Heart right ventricle (tissue), 16 donors: Measurements from ENCODE around the gene VPS33A. TPM values are rescaled to one million over a fixed set of nuclear protein-coding genes. Genes with fewer than 3 reads are reported as not detected.

Experiments
- ATAC-seq, 8 donors: fragments of 200-7000 bp; cut with Tn5 transposase; one replicate each; pipeline ENCODE4 v1.9.1; 2020; ENCODE audit warnings: mild to moderate bottlenecking in 8 of 8, moderate library complexity in 8 of 8, moderate number of reproducible peaks in 1 of 8
- DNase-seq, 2 donors: peaks; one replicate each; pipeline ENCODE4 v3.0.0-alpha.2; 2020
- H3K27ac ChIP-seq, 10 donors: fragments of 200-600 bp; sonication (generic) in 2 of 10; one replicate each; pipeline versions ENCODE4 v1.5.0 to v1.8.0; 2020 to 2022; ENCODE audit warnings: mild to moderate bottlenecking in 3 of 10
- H3K27me3 ChIP-seq, 7 donors: fragments of 200-600 bp; one replicate each; pipeline ENCODE4 v1.8.0; 2021 to 2022; ENCODE audit warnings: mild to moderate bottlenecking in 2 of 7
- H3K36me3 ChIP-seq, 9 donors: fragments of 200-600 bp; sonication (generic) in 1 of 9; one replicate each; pipeline versions ENCODE4 v1.5.0 to v1.8.0; 2020 to 2022; ENCODE audit warnings: mild to moderate bottlenecking in 2 of 9
- H3K4me1 ChIP-seq, 9 donors: fragments of 200-600 bp; sonication (generic) in 1 of 9; one replicate each; pipeline versions ENCODE4 v1.5.0 to v1.8.0; 2020 to 2022; ENCODE audit warnings: mild to moderate bottlenecking in 4 of 9
- H3K4me3 ChIP-seq, 10 donors: fragments of 200-600 bp; sonication (generic) in 2 of 10; one replicate each; pipeline versions ENCODE4 v1.5.0 to v1.8.0; 2020 to 2022; ENCODE audit warnings: mild to moderate bottlenecking in 7 of 10, moderate library complexity in 2 of 10
- H3K9me3 ChIP-seq, 11 donors: fragments of 200-600 bp in 10 of 11; sonication (generic) in 2 of 11; one replicate each; pipeline versions ENCODE4 v1.5.0 to v1.8.0; 2013 to 2022; ENCODE audit warnings: mild to moderate bottlenecking in 2 of 11, control low read depth in 1 of 11, moderate library complexity in 1 of 11
- WGBS, 2 donors: extraction: QIAGEN DNeasy Blood & Tissue Kit; methylation state at CpG; one replicate each; pipeline ENCODE4 v1.1.7; 2013; ENCODE audit warnings: inconsistent platforms in 1 of 2; 5-methylcytosine and 5-hydroxymethylcytosine counted together
- intact Hi-C, 10 donors: fragments of 100-400 bp; cut with DNase I; formaldehyde crosslinking; loops; one replicate each; pipeline versions ENCODE4 v1.11.1 to v1.14.2; 2022
- polyA plus RNA-seq, 2 donors: library from polyadenylated mRNA; stranded (reverse); fragments of 200-250 nt; gene quantifications; one replicate each; pipeline ENCODE4 v1.2.3, GENCODE V29; 2013
- total RNA-seq, 10 donors: library from RNA; stranded (reverse); fragmentation: NEBNext Ultra II Directional in 3 of 10; extraction: Animal tissue kit (Norgen Biotek cat#: 25700) in 3 of 10; gene quantifications; one replicate each; pipeline versions ENCODE4 v1.2.1 to v1.2.4, GENCODE V29; 2021 to 2023
- TF ChIP-seq, protein P1 (sequence below), 9 donors: fragments of 200-600 bp; sonication (generic) in 2 of 9; IDR thresholded peaks; one replicate each; pipeline versions ENCODE4 v1.5.0 to v1.8.0; 2021 to 2022; ENCODE audit warnings: antibody characterized with exemption in 9 of 9, mild to moderate bottlenecking in 5 of 9, moderate library complexity in 1 of 9
- donor health status: Arrhythmogenic right ventricular cardiomyopathy.
- donor health status: ischemic (EF 13 %, LVEDD 7.1; RV severe dilation, severe dysfunction).
- donor health status: healthy with polysubstance abuse.
- donor health status: DM: no; HTN: yes; CAD: no.
- donor health status: DM: no; HTN: no; CAD: no.
- donor health status: ischemic (EF 25% LVEDD 6.9; RV normal size, moderate dysfunction).
- donor health status: ischemic (EF 25% LVEDD 5.7; RV mildly dilated, moderate dysfunction).
- donor health status: healthy.
- donor health status: DM: yes; HTN: yes; CAD: no.
- donor health status: Ischemic cardiomyopathy.
- donor health status: ischemic (EF 35%, LVEDD 5.7; RV mildly dilated, moderate dysfunction).
- donor health status: nonischemic (EF 11% LVEDD 7.7; RV severe dilation, severe dysfunction).
- donor health status: DM: yes; HTN: yes; CAD: no.
- donor health status: PGD.
- donor health status: ischemic (EF 29% LVEDD 5.4; RV normal size, mild dysfunction).
- donor health status: nonischemic (EF 23%, LVEDD 6.1; RV moderate dilation, normal function).

VPS33A gene
- total and polyA plus RNA-seq, 12 donors = 4.5 to 17.3 (median 12.3) TPM

DNA sequence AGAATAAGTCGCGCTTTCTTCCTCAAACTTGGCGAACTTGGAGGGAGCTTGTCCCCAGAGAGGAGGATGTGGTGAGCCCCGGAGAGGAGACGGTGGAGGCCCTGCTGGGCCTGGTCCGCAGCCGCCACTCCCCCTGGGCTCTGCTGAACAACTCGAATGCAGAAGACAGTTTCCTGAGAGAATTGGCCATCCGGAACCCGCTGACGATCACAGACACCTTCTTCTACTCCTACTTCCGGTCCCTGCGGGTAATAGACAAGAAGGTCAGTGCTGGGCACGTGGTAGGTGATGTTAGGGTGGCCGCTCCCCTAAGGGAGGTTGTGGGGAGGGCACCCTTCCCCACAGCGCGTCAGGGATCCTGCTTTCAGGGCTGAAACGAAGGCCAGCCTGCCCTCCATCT, 81.8 kb downstream of the VPS33A start:
- DNase-seq (no peak), ATAC-seq (no peak)
- H3K4me1 ChIP-seq = peaks cover 0 to 17% (median 0%) of the 10 kb centered on the region in 9 donors
- TF ChIP-seq, protein P1, sequence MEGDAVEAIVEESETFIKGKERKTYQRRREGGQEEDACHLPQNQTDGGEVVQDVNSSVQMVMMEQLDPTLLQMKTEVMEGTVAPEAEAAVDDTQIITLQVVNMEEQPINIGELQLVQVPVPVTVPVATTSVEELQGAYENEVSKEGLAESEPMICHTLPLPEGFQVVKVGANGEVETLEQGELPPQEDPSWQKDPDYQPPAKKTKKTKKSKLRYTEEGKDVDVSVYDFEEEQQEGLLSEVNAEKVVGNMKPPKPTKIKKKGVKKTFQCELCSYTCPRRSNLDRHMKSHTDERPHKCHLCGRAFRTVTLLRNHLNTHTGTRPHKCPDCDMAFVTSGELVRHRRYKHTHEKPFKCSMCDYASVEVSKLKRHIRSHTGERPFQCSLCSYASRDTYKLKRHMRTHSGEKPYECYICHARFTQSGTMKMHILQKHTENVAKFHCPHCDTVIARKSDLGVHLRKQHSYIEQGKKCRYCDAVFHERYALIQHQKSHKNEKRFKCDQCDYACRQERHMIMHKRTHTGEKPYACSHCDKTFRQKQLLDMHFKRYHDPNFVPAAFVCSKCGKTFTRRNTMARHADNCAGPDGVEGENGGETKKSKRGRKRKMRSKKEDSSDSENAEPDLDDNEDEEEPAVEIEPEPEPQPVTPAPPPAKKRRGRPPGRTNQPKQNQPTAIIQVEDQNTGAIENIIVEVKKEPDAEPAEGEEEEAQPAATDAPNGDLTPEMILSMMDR (IDR thresholded peaks at IDR 0.05) = no peak
- no peak overlapping the region for H3K27ac ChIP-seq
- intact Hi-C loops = loop anchor here in 1 of 10 donors (10.0 kb wide), 1 partner anchor 130 kb away; no protein-coding TSS in a partner anchor
- no peak overlapping the region for H3K4me3 ChIP-seq
- peaks cover 0 to 20% (median 3%) of the 10 kb centered on the region in 7 donors for H3K27me3 ChIP-seq
- 77% methylated on average over 18 of the region's 18 CpGs for WGBS, 2 donors
- H3K9me3 ChIP-seq = no peaks in the 10 kb centered on the region
- H3K36me3 ChIP-seq = no peaks in the 10 kb centered on the region

DNA sequence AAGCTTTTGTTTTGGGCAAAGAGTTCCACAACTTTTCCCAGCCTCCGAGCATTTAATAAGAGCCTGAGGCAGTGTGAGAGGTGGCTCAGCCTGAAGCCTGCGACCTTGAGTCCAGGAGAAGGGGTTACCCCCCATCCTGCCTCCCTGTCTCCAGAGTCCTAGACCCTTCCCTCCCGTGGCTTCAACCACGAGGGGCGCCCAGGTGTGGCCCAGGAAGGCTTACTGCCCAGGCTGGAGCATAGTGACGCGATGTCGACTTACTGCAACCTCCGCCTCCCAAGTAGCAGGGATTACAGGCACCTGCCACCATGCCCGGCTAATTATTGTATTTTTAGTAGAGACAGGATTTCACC, 82.7 kb downstream of the VPS33A start:
- peak in 2 of 8 donors; percentile 9 to 13 for ATAC-seq
- 78 to 91% methylated on average over 10 of the region's 10 CpGs for WGBS, 2 donors

DNA sequence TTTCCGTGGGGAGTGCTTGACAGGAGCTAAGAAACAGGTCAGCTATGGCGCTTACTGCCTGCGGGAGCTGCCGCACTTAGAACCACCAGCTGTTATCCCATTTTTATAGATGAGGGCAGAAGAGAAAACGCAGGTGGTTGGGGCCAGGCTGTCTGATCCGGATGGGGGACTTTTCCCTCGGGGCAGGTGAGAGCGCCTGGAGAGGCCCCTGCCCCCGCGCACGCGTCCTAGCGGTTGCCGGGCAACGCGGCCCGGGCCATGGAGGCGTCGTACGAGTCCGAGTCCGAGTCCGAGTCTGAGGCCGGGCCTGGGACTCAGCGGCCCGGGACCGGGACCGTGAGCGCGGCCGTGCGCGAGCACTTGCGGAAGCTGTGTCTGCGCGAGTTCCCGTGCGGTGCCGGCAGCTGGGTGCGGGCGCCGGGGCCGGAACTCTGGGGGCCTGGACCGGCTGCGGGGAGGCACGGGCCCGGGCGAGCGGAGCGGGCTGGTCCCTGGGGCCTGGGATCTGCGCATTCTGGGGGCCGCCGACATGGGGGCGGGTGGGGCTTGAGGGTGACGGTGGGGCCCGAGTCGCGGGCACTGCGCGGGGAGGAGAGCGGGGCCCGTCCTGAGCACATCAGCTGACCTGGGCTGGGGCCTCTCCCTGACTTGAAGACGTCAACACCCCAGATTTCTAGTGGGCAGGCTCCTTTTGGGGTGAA, 83.3 kb downstream of the VPS33A start, which contains the start of gene LRRC43:
Gene LRRC43 (plus strand): TSS at position 237 of the 701 bp plus-strand sequence. CDS start 22 bp downstream, at position 259.
- TF ChIP-seq, protein P1 (IDR thresholded peaks at IDR 0.05) = no peak
- Histone ChIP-seq H3K9me3 (no peaks in the 10 kb centered on the region), H3K27ac (no peak within 1 kb of the TSS), H3K4me1 (peaks cover 0 to 17% (median 0%) of the 10 kb centered on the region in 9 donors), H3K27me3 (peaks cover 0 to 20% (median 3%) of the 10 kb centered on the region in 7 donors), H3K4me3 (peak within 1 kb of the TSS; percentile 27 to 60 (median 56)), H3K36me3 (no peaks in the 10 kb centered on the region)
- intact Hi-C loops = loop anchor here in 1 of 10 donors (10.0 kb wide), 1 partner anchor 128 kb away; no protein-coding TSS in a partner anchor
- DNase-seq = peak in 1 of 2 donors; percentile 34
- WGBS, 2 donors = 3 to 5% methylated on average over 52 to 63 of the region's 63 CpGs
- peak; percentile 44 to 82 (median 70) for ATAC-seq

More for the DNA sequence above, 82.7 kb downstream of the VPS33A start:
- no peak for DNase-seq
- H3K4me3 ChIP-seq = peak overlapping the region in 9 of 10 donors; percentile 27 to 60 (median 57)
- H3K27me3 ChIP-seq = peaks cover 0 to 20% (median 3%) of the 10 kb centered on the region in 7 donors
- no peak overlapping the region for H3K27ac ChIP-seq
- intact Hi-C loops = loop anchor here in 1 of 10 donors (10.0 kb wide), 1 partner anchor 129 kb away; no protein-coding TSS in a partner anchor
- H3K4me1 ChIP-seq = peaks cover 0 to 17% (median 0%) of the 10 kb centered on the region in 9 donors
- TF ChIP-seq, protein P1 (IDR thresholded peaks at IDR 0.05) = no peak
- H3K36me3 ChIP-seq = no peaks in the 10 kb centered on the region
- H3K9me3 ChIP-seq = no peaks in the 10 kb centered on the region

Other genes starting within 250 kb of the VPS33A start
- 10 to 100 TPM; 13.2 to 25.7 (median 16.2) TPM for gene BCL7A, start 244.6 kb downstream of the VPS33A start, total RNA-seq
- gene BCL7A, start 244.6 kb downstream of the VPS33A start, polyA plus RNA-seq = 1 to 10 TPM; 3.4 to 4.9 TPM
- gene MLXIP, start 187.7 kb downstream of the VPS33A start, total RNA-seq = 10 to 100 TPM; 17.3 to 37.9 (median 20.9) TPM
- 10 to 100 TPM; 11.5 to 26.6 TPM for gene MLXIP, start 187.7 kb downstream of the VPS33A start, polyA plus RNA-seq
- not detected for gene IL31, start 92.3 kb downstream of the VPS33A start, total RNA-seq
- not detected for gene IL31, start 92.3 kb downstream of the VPS33A start, polyA plus RNA-seq
- 1 to 10 TPM in 3 of 10 donors, under 1 TPM in 5, not detected in 2; 0.23 to 1.6 (median 0.74) TPM for gene LRRC43, start 83.4 kb downstream of the VPS33A start, total RNA-seq
- under 1 TPM; 0.07 to 0.73 TPM for gene LRRC43, start 83.4 kb downstream of the VPS33A start, polyA plus RNA-seq
- not detected for gene B3GNT4, start 62.8 kb downstream of the VPS33A start, total RNA-seq
- under 1 TPM; 0.29 to 0.70 TPM for gene B3GNT4, start 62.8 kb downstream of the VPS33A start, polyA plus RNA-seq
- 10 to 100 TPM; 25.7 to 35.2 (median 32.8) TPM for gene DIABLO, start 40.4 kb downstream of the VPS33A start, total RNA-seq
- 10 to 100 TPM; 18.1 to 68.6 TPM for gene DIABLO, start 40.4 kb downstream of the VPS33A start, polyA plus RNA-seq
- gene CLIP1, start 156.2 kb upstream of the VPS33A start, total RNA-seq = 100 to 1,000 TPM in 5 of 10 donors, 10 to 100 TPM in 5; 87.4 to 135 (median 100) TPM
- gene CLIP1, start 156.2 kb upstream of the VPS33A start, polyA plus RNA-seq = 10 to 100 TPM; 36.3 to 39.1 TPM
- 10 to 100 TPM in 2 of 10 donors, 1 to 10 TPM in 8; 7.9 to 11.1 (median 9.2) TPM for gene ZCCHC8, start 234.4 kb upstream of the VPS33A start, total RNA-seq
- 10 to 100 TPM in 1 of 2 donors, 1 to 10 TPM in 1; 7.5 to 29.6 TPM for gene ZCCHC8, start 234.4 kb upstream of the VPS33A start, polyA plus RNA-seq